ENCODE measurements around the gene PPEF1. TPM values are rescaled to one million over a fixed set of nuclear protein-coding genes. Genes with fewer than 3 reads are reported as not detected.

The PPEF1 gene
- total and polyA plus RNA-seq, 2 of the 8 experiments (the other 6 are each of a cell fraction or from before 2014, with no cell fraction given) = 0.08 to 0.30 TPM

DNA sequence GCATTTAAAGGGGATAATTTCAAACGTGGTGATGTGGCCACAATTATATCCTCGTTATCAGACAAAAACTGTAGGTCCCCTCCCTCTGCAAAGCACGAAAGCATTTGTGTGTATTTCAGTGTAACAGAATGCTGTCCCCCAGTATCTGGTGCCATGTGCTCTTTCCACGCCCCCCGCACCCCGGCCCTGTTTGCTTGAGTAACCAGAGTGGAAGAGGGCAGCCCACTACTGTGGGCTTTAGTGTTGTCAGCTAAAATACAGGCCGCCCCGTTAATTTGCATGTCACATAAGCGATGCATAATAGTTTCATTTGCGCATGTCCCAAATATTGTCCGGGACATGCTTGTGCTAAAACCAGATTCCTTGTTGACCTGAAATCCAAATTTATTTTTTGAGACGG is 166.4 kb downstream of the PPEF1 start (continued):
- TF ChIP-seq, protein P1, sequence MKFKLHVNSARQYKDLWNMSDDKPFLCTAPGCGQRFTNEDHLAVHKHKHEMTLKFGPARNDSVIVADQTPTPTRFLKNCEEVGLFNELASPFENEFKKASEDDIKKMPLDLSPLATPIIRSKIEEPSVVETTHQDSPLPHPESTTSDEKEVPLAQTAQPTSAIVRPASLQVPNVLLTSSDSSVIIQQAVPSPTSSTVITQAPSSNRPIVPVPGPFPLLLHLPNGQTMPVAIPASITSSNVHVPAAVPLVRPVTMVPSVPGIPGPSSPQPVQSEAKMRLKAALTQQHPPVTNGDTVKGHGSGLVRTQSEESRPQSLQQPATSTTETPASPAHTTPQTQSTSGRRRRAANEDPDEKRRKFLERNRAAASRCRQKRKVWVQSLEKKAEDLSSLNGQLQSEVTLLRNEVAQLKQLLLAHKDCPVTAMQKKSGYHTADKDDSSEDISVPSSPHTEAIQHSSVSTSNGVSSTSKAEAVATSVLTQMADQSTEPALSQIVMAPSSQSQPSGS (IDR thresholded peaks at IDR 0.05; ENCODE audit: low read length) = no peak
- TF ChIP-seq BCL11A (IDR thresholded peaks at IDR 0.05; ENCODE audit: low read depth in 2 of 2, low read length in 2 of 2) = no peak

Measured in H1 (cell line).